Activated B cell treated with CpG ODN at 0.5 μM for 24 hours (primary cell): ENCODE results near the gene KCNH3. TPM values are rescaled to one million over a fixed set of nuclear protein-coding genes. Genes with fewer than 3 reads are reported as not detected.

ENCODE experiments used
- ATAC-seq: fragments of 200-7000 bp; cut with Tn5 transposase; one replicate; pipeline ENCODE4 v1.10.0; 2021; ENCODE audit warnings: low read depth, mild to moderate bottlenecking, moderate library complexity
- CTCF ChIA-PET: fragments of 350-600 bp; sonication (Branson Sonifier 250); formaldehyde crosslinking; loops from one replicate; lab custom pipeline; 2021; ENCODE audit warnings: antibody characterized with exemption; lab: Charles Lee
- POLR2A ChIA-PET: fragments of 350-600 bp; sonication (Branson Sonifier 250); formaldehyde crosslinking; loops from one replicate; lab custom pipeline; 2021; ENCODE audit warnings: antibody characterized with exemption; lab: Charles Lee
- DNase-seq: peaks from one replicate; pipeline ENCODE4 v3.0.0; 2022
- H3K27ac Mint-ChIP-seq: one replicate; pipeline ENCODE4 v1.8.0; 2020; ENCODE audit warnings: mixed read lengths
- H3K27me3 Mint-ChIP-seq: one replicate; pipeline ENCODE4 v1.8.0; 2021; ENCODE audit warnings: mixed read lengths
- H3K36me3 Mint-ChIP-seq: one replicate; pipeline ENCODE4 v1.8.0; 2021; ENCODE audit warnings: low read depth, mixed read lengths
- H3K4me1 Mint-ChIP-seq: one replicate; pipeline ENCODE4 v1.8.0; 2021; ENCODE audit warnings: mixed read lengths
- H3K4me3 Mint-ChIP-seq: one replicate; pipeline ENCODE4 v1.8.0; 2020; ENCODE audit warnings: mild to moderate bottlenecking, mixed read lengths
- H3K9me3 Mint-ChIP-seq: one replicate; pipeline ENCODE4 v1.8.0; 2020; ENCODE audit warnings: mixed read lengths
- intact Hi-C: fragments of 100-400 bp; cut with micrococcal nuclease; formaldehyde crosslinking; loops from one replicate; pipeline ENCODE4 v1.15.1; 2024
- total RNA-seq: library from RNA; stranded (reverse); gene quantifications from 2 replicates; pipeline ENCODE4 v1.2.3, GENCODE V29; 2022
- TF ChIP-seq, protein P1 (sequence below): fragments of 200-600 bp; IDR thresholded peaks from one replicate; pipeline ENCODE4 v1.8.0; 2022; ENCODE audit warnings: antibody characterized with exemption, mild to moderate bottlenecking

The KCNH3 gene
- total RNA-seq, 1 donor from 2014 or later = 0.44 TPM

DNA sequence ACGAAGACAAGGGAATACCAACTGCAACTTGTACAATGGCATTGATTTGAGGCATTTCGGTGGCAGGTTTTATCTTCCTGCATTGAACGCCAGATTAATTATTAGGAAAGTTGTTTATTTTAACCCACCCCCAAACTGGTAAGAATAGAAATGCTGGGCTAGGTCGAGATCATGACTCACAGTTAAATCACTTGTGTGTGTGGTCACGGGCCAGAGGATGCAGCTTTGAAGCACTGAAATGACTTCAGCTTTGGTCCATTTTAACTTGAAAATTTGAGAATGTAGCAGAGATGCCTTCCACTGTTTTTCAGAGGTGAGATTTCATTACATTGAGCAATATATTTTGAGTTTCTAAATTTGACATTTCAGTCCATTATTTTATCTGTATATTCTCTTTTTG, 23.6 kb upstream of the KCNH3 start:
- H3K27me3 Mint-ChIP-seq = no peaks in the 10 kb centered on the region
- no peaks in the 10 kb centered on the region for H3K4me1 Mint-ChIP-seq
- H3K36me3 Mint-ChIP-seq = peaks cover 3% of the 10 kb centered on the region
- POLR2A ChIA-PET = no interaction called here
- DNase-seq (no peak), ATAC-seq (no peak)
- H3K9me3 Mint-ChIP-seq = no peaks in the 10 kb centered on the region
- TF ChIP-seq, protein P1, sequence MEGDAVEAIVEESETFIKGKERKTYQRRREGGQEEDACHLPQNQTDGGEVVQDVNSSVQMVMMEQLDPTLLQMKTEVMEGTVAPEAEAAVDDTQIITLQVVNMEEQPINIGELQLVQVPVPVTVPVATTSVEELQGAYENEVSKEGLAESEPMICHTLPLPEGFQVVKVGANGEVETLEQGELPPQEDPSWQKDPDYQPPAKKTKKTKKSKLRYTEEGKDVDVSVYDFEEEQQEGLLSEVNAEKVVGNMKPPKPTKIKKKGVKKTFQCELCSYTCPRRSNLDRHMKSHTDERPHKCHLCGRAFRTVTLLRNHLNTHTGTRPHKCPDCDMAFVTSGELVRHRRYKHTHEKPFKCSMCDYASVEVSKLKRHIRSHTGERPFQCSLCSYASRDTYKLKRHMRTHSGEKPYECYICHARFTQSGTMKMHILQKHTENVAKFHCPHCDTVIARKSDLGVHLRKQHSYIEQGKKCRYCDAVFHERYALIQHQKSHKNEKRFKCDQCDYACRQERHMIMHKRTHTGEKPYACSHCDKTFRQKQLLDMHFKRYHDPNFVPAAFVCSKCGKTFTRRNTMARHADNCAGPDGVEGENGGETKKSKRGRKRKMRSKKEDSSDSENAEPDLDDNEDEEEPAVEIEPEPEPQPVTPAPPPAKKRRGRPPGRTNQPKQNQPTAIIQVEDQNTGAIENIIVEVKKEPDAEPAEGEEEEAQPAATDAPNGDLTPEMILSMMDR = no peak
- intact Hi-C loops = no loop called here
- CTCF ChIA-PET = interaction anchor here (0.8 to 11.3 kb wide), 6 partner anchors 145 to 227 kb away, joined by 3 to 345 read pairs (median 28); partner anchors contain the start of gene SPATS2
- no peak overlapping the region for H3K27ac Mint-ChIP-seq
- H3K4me3 Mint-ChIP-seq = no peak overlapping the region

DNA sequence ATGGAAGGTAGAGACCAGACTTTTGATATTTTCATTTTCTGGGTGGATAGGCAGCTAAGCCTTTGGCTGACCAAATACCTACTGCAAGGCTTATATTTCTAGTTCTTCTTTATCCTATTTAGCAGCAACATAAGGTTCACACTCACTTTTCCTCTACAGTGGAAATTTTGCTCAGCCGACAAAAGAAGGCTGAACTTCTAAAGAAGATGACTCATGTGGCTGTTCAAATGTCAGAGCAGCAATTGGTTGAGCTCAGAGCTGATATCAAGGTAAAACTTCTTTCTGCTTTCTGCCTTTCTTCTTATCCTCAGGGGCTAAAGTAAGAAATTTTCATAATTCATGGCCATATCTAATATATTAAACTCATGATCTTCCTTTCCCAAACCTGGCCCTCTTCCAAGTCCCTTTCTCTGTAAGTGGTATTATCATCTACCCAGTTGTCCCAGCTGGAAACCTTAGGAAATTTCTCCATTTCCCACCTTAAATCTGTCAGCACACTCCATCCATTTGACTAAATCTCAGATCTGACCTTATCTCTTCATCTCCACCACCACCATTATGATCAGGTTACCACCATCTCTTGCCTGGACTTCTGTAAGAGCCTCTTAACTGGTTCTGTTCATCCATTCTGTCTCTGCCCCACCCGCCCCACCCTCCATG, 19.8 kb upstream of the KCNH3 start:
- intact Hi-C loops = no loop called here
- POLR2A ChIA-PET = no interaction called here

GRCh38 chr12:49519574-49519936, 19.3 kb upstream of the KCNH3 start:
- Mint-ChIP-seq H3K4me1 (peaks cover 13% of the 10 kb centered on the region), H3K27me3 (no peaks in the 10 kb centered on the region), H3K36me3 (peaks cover 6% of the 10 kb centered on the region), H3K4me3 (no peak overlapping the region), H3K9me3 (no peaks in the 10 kb centered on the region), H3K27ac (no peak overlapping the region)
- ATAC-seq = no peak
- TF ChIP-seq, protein P1 = no peak
- POLR2A ChIA-PET = interaction anchor here (0.7 kb wide), 2 partner anchors 35 to 168 kb away, joined by 4 to 6 read pairs; no protein-coding TSS in a partner anchor
- CTCF ChIA-PET = interaction anchor here (2.2 kb wide), 1 partner anchor 162 kb away, joined by 16 read pairs; no protein-coding TSS in a partner anchor
- intact Hi-C loops = no loop called here
- DNase-seq = no peak

More for the DNA sequence above, 19.8 kb upstream of the KCNH3 start:
- Mint-ChIP-seq H3K36me3 (peaks cover 6% of the 10 kb centered on the region), H3K27me3 (no peaks in the 10 kb centered on the region), H3K4me1 (peaks cover 13% of the 10 kb centered on the region), H3K4me3 (no peak overlapping the region), H3K27ac (no peak overlapping the region), H3K9me3 (no peaks in the 10 kb centered on the region)
- CTCF ChIA-PET = interaction anchor here (2.2 kb wide), 1 partner anchor 161 kb away, joined by 16 read pairs; no protein-coding TSS in a partner anchor
- DNase-seq (no peak), ATAC-seq (no peak)
- TF ChIP-seq, protein P1 = no peak

DNA sequence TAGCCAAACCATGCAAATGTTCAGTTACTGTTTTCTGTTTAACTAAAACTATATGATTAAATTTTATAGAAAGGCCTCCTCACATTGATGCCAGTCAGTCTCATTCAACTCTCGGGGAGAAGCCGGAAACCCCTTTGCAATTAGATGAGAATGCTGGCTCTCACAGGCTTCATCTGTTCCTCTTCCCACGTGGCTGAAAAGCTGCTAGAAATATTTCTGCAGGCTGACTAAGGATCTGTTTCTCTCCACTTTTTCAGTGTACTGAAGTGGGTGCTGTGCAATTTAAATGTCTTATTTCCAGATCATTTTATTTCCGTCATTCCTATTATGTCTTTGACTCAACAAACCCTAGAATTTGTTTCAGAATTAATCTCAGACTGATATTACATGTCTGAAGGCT, 17.4 kb upstream of the KCNH3 start:
- TF ChIP-seq, protein P1 = no peak
- POLR2A ChIA-PET = no interaction called here

DNA sequence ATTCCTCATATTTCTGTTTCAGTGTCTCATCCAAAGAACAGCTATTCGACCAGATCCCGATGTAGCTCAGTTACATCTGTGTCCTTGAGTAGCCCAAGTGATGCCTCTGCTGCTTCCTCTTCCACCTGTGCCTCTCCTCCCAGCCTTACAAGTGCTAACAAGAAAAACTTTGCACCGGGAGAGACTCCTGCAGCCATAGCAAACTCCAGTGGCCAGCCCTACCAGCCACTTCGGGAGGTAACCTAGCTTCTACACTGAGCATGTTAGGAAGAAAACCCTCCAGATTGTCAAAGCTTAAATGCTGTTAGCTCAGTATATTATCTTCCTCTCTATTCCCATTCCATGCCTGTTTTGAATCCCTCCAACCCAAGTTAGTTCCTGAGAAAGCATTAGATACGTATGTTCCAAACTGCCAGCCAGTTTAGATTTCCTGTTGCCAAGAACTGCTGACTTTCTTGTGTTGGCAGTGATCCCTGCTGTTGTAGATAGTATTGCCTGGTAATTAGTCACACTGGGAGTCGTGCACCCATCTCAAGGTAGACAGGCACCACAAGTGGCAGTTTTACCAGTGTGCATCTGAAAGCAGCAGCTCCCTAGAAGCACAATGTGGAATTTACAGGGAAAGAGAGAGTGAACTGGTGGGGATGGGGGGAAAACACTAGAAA, 14.0 kb upstream of the KCNH3 start:
- Mint-ChIP-seq H3K27me3 (no peaks in the 10 kb centered on the region), H3K9me3 (no peaks in the 10 kb centered on the region), H3K27ac (no peak overlapping the region), H3K36me3 (peaks cover 28% of the 10 kb centered on the region), H3K4me1 (peaks cover 16% of the 10 kb centered on the region), H3K4me3 (no peak overlapping the region)
- intact Hi-C loops = no loop called here
- TF ChIP-seq, protein P1 = no peak
- CTCF ChIA-PET = interaction anchor here (0.6 kb wide), 1 partner anchor 238 kb away, joined by 3 read pairs; no protein-coding TSS in a partner anchor
- no peak for ATAC-seq
- POLR2A ChIA-PET = no interaction called here
- DNase-seq = no peak

More for the DNA sequence above, 17.4 kb upstream of the KCNH3 start:
- no peaks in the 10 kb centered on the region for H3K9me3 Mint-ChIP-seq
- no peak overlapping the region for H3K4me3 Mint-ChIP-seq
- intact Hi-C loops = no loop called here
- no peaks in the 10 kb centered on the region for H3K27me3 Mint-ChIP-seq
- peaks cover 24% of the 10 kb centered on the region for H3K36me3 Mint-ChIP-seq
- no peak for DNase-seq
- CTCF ChIA-PET = no interaction called here
- no peak overlapping the region for H3K27ac Mint-ChIP-seq
- no peak for ATAC-seq
- peaks cover 13% of the 10 kb centered on the region for H3K4me1 Mint-ChIP-seq
